Endothelial cell of hepatic sinusoid (primary cell): ENCODE measurements around the gene AFAP1L2.

Source experiments
- in situ Hi-C: cut with HindIII; loops from 2 replicates; pipeline ENCODE4 v1.10.0; 2017; ENCODE audit warnings: low sequenced_read_pairs

AFAP1L2 gene

GRCh38 chr10:114297136-114297705 is 107.1 kb downstream of the AFAP1L2 start:
- in situ Hi-C loops, result no loop called here

- in situ Hi-C loops, result no loop called here
Observed at GRCh38 chr10:114295393-114295792, 108.9 kb downstream of the AFAP1L2 start.

GRCh38 chr10:114294549-114294948 is 109.8 kb downstream of the AFAP1L2 start:
- in situ Hi-C loops, result no loop called here

GRCh38 chr10:114293075-114293474 is 111.2 kb downstream of the AFAP1L2 start:
- in situ Hi-C loops, result no loop called here

GRCh38 chr10:114291516-114291915 is 112.8 kb downstream of the AFAP1L2 start:
- in situ Hi-C loops, result no loop called here

GRCh38 chr10:114291076-114291475 is 113.2 kb downstream of the AFAP1L2 start:
- in situ Hi-C loops, result no loop called here

GRCh38 chr10:114290038-114290437 is 114.3 kb downstream of the AFAP1L2 start:
- in situ Hi-C loops, result no loop called here

GRCh38 chr10:114289096-114289436 is 115.2 kb downstream of the AFAP1L2 start:
- in situ Hi-C loops, result no loop called here

GRCh38 chr10:114288424-114289095 is 115.7 kb downstream of the AFAP1L2 start:
- in situ Hi-C loops, result no loop called here

GRCh38 chr10:114286921-114287320 is 117.4 kb downstream of the AFAP1L2 start:
- in situ Hi-C loops, result no loop called here

- in situ Hi-C loops, result no loop called here
Observed at GRCh38 chr10:114285961-114286441, 118.3 kb downstream of the AFAP1L2 start.

- in situ Hi-C loops, result no loop called here
Observed at GRCh38 chr10:114284346-114285071, 119.8 kb downstream of the AFAP1L2 start.

- in situ Hi-C loops, result no loop called here
Observed at GRCh38 chr10:114283535-114284234, 120.6 kb downstream of the AFAP1L2 start.

GRCh38 chr10:114283091-114283490 is 121.2 kb downstream of the AFAP1L2 start:
- in situ Hi-C loops, result no loop called here

GRCh38 chr10:114282526-114282925 is 121.8 kb downstream of the AFAP1L2 start:
- in situ Hi-C loops, result no loop called here

- in situ Hi-C loops, result no loop called here
Observed at GRCh38 chr10:114281461-114281860, 122.8 kb downstream of the AFAP1L2 start.

GRCh38 chr10:114281006-114281405 is 123.3 kb downstream of the AFAP1L2 start:
- in situ Hi-C loops, result no loop called here

GRCh38 chr10:114279901-114280644 is 124.2 kb downstream of the AFAP1L2 start:
- in situ Hi-C loops, result no loop called here

- in situ Hi-C loops, result no loop called here
Observed at GRCh38 chr10:114279289-114279688, 125.0 kb downstream of the AFAP1L2 start.

- in situ Hi-C loops, result no loop called here
Observed at GRCh38 chr10:114278884-114279191, 125.5 kb downstream of the AFAP1L2 start.
